NCI-H226 (cell line): ENCODE data around the gene NRK.
"Not testable (repeated sequence)": the region's sequence is repeated elsewhere in the genome, so short reads cannot be mapped to it uniquely, and the experiment has no call there.

ENCODE experiments used
- DNase-seq: peaks from one replicate; pipeline ENCODE4 v3.0.0-alpha.2; 2015

NRK gene

DNA sequence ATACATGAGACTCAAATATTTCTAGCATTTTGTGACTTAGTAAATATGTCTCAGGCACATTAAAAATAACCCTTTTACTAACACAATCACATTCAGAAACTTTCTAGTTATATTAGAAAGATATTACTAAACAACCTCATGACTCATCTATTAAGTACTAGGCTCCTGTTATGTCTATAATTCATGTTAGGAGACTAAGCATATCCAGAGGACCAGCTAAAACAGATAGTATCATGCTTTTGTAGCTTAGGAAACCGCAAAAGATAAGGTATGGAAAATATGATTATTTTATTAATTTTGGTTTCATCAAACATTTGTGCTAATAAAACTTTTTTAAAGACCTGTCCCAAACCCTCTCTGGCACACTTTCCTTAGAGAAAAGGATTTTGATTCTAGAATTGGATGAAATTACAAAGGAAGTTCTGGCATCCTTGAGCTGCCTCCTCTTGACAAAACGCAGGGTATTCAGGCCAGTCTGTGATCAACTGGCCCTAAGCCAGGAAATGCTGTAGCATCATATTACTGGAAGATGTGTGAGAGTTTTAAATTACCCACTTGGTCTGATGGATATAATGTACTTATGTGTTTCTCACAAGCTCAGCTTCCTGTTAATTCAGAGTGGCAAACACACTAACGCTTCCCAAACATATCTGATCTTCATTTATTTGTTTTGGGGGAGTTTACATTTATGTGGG, 60.4 kb downstream of the NRK start:
- peak; percentile 16 for DNase-seq

DNA sequence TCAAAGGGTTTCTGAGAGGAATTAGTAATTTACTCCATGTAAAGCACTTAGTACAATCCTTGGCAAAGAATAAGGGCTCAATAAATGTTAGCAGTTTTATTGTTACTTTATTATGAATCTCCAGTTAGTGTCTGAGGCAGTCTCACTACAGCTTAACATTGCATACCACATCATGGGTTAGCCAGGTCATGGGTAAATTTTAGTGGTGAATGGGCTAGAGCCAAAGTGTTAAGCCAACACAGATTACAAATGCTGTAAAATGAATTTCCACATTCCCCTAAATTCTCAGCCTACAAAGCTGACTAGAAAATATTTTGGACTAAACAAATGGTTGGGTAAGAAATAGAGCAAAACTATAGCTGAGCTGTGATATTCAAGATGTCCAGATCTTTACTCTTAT, 72.4 kb downstream of the NRK start:
- no peak for DNase-seq

DNA sequence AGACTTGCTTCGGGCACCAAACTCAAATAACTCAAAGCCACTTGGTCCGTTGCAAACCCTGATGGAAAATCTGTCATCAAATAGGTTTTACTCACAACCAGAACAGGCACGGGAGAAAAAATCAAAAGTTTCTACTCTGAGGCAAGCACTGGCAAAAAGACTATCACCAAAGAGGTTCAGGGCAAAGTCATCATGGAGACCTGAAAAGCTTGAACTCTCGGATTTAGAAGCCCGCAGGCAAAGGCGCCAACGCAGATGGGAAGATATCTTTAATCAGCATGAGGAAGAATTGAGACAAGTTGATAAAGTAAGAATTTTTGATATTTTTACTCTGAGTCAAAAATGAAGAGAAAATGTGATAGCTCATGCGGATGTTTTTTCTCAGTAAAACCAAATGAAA, 87.2 kb downstream of the NRK start:
- no peak for DNase-seq

DNA sequence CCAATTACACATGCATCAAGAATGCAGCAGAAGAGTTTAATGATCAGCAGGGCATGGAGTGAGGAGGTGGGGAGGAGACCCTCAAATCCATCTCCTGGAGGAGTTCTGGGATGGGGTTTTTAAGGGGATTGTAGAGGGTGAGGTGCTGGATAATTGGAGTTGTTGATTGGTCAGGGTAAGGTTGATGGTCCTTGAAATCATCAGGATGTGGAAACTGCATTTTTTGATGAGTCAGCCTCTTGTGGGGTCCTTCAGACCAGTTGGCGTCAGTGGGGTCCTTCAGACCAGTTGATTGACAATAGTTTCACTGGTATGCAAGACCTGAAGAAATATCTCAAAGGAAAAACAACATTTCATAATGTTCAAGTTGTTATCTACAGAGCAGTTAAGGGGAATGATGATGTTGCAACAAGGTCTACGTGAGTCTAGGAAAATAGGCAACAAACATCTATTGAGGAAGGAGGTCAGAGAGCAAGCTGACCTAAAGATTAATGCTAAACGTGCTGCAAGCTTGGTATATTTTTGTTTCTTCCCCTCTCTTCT, 88.3 kb downstream of the NRK start:
- DNase-seq, result peak; percentile 11

DNA sequence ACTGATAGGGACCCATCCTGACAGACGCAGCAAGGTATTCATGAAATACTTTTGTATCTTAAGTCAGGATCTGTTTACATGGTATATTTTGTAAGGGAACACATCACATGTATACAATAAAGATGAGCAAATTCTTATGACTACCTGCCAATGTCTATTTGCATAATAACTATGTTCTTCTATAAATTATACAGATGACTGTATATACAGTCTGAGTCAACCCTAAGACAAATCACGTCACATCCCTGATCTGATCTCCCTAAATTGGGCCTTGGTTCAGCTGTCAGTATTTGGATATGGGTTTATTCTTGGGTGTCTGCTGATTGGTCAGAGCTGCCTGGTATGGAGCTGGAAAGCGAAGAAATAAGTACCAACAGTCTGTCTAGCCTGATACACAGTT, 122.9 kb downstream of the NRK start:
- no peak for DNase-seq

DNA sequence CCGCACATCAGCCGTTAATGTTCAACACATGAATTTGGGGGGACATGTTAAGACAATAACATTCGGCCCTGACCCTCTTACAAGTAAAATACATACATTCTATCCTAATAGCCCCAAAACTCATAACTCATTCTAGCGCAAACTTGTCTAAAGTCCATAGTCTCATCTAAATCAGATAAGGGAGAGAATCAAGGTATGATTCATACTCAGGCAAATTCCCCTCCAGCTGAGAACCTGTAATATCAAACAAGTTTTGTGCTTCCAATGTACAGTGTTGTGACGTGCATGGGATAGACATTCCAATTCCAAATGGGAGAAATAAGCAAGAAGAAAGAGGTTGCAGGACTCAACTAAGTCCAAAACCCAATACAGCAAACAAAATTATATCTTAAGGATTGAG, 147.1 kb downstream of the NRK start:
- no peak for DNase-seq

DNA sequence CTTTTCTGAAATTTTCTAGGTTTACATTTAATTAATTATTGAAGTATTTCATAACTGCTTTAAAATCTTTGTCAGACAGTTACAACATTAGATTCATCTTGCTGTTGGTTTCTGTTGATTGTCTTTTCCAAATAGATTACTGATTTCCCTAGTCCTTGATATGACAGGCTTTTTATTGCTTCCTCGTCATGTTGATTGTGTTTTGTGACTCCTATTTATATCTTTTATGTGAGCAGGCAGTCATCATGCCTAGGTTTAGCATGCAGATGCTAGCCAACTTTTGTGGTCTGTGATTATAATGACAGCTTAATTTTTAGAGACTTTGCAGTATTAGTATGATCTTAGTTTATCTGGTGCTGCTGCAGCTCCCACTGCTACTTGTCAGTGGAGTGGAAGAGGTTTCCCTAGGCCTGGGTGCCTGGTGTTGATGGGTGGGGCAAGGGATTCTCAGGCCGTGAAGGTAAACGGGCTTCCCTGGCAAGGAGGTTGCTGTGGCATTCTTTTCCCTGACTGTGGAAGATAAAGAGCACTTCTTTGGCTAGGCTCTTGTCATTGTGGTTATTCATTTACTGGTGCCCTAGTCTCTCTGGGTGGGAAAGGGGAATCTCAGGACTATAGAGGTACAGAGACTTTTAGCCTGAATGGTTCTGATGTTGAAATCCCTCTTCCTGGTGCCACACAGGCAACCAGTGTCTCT, 150.5 kb downstream of the NRK start:
- DNase-seq, result no peak

DNA sequence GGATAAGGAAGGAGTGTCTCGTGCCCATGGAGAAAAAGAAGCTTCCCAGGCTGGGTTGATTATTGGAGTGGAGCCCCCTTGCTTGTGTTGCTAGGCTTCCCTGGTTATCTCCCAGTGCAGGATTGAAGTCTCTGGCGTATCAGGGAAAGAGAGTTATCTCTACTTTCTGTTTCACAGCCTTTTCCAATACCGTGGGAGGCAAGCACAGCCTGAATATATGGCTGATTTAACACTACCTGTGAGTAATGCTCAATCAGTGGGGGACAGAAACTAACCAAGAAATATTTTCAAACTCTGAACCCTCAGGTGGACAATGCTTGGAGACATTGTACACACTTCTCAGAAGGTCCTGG, 151.0 kb downstream of the NRK start:
- no peak for DNase-seq

DNA sequence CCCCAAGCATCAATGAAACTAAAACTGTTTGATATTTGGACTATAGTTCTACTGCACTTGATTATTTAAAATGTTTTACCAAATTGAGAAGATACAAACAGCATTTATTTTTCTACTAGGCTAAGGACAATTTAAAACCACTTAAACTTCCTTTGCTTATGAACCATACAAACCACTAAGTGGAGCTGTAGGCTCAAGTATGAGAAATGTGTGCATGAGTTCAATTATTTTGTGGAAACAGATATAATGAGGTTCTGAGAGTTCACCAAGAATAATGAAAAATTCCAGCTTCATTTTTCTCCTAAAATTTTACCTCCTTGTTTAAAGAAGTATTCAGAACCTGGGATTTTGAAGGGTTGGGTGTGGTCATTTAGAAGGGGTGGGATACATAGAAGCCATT, 153.0 kb downstream of the NRK start:
- no peak for DNase-seq

DNA sequence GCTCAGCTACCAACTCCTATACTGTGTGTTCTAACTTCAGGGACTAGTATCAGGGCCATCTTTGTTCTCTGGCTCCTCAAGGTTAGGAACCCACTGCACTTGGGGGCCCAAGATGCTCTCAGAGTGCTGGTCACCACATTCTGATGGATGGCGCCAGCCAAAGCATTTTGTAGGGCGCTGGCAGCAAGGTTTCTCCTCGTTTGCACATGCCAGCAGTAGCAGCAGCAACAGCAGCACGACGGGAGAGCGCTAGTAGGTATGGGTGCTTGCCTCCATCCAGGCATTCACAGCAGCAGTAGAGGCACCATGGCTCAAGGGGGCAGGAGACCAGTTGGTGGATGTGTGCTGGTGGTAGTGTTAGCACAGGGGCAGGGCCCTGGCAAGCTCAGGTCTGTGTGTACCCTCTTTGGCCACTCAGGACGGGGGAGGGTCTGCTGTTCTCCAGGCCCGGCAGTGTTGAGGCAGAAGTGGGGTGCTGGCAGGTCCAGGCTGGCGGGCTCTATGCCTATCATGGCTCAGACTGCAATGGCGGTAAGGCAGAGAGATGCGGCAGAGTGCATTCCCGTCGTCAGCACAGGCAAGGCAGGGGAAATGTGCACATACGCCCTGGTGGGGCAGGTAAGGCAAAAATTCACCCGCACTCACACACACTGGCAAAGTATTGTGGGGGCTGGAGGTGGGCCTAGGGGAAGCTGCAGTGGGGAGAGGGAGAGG, 159.6 kb downstream of the NRK start:
- no peak for DNase-seq

DNA sequence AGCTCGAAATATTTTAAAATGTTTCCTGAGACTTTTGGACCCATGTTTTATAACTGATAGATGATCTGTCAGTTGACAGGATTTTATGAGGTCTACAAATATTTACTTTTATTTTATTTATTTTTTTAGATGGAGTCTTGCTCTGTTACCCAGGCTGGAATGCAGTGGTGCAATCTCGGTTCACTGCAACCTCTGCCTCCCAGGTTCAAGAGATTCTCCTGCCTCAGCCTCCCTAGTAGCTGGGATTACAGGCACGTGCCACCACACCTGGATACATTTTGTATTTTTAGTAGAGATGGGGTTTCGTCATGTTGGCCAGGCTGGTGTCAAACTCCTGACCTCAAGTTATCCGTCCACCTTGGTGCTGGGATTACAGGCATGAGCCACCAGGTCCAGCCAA, 166.1 kb downstream of the NRK start:
- not testable (repeated sequence) for DNase-seq

DNA sequence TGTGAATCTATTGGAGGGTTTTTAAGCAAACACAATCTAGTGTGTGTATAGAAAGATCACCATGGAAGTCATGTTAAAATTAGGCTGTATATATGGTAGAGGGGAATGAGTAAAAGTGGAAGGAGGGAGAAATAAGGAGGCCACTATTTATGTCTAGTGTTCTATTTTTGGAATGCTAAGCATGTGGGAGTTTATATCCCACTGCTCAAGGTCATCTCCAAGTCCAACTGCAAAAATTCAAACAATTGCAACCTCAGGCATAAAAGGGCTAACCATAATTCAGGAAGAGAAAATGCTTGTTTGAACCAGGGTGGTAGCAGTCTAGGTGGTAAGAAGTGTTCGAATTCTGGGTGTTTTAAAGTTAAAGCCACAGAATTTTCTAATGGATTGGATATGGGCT, 177.0 kb downstream of the NRK start:
- DNase-seq, result no peak

DNA sequence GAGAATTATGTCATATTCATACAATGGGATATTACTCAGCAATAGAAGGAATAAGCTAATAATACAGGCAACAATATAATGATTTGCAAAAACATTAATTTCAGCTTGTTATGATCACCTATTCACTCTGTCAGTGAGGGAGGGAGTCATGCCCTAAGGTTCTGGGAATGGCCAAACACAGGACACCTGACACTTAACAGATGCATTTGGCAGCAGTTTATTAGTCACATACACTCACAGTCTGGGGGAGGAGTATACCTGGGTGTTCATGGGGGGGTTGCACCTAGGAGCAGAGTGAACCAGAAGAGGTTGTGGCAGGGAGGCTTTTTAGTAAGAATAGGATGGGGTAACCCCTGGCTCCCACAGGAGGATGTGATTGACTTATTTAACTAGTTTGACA, 177.9 kb downstream of the NRK start:
- no peak for DNase-seq

DNA sequence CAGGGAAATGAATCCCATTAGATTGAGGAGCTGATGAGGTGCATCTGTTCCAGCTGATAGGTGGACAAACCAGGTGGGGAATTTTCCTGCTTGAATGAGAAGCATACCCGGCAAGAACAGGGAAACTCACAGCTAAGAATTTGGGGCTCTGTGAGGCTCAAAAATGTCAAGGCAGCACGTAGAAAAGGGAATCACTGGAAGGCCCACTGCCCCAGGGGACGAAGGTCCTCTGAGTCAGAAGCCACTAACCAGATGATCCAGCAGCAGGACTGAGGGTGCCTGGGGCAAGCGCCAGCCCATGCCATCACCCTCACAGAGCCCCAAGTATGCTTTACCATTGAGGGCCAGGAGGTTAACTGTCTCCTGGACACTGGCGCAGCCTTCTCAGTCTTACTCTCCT, 178.3 kb downstream of the NRK start:
- DNase-seq, result not testable (repeated sequence)

DNA sequence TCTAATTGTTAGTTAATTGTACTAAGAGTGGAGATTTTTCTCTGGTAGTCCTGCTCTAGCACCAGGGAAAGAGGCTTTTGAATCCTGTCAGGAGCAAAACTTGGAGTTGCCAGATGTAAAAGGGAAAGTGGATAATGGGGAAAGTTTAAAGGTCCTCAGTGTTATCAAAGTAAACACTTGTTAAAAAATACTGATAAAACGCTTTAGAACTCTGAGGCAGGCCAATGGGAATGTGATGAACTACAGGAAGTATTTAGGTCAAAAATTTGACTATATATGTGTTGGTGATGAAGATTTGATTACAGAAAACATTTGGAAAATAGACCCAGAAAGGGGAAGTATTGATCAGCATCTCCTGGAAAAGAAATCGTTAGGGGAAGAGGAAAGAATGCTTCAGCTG, 183.3 kb downstream of the NRK start:
- no peak for DNase-seq

DNA sequence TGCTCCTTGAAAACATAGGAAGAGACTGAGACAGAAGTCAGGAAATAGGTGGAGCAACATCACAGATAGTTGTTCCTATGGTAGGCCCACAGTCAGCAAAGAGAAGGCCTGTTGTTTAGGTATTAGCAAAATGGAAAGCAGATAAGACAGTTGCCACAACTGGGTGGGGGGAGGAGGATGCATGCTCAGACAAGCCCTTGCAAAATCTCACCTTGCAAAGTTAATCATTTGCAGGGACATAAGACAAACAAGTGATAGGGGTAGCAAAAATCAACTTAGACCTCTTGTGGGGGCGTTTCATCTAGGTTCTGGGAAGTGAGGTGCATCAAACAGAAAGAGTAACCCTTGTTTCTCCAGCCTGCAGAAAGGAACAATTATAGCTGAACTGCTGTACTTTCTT, 185.5 kb downstream of the NRK start:
- no peak for DNase-seq
